Gastrocnemius medialis (tissue), 4 donors: Measurements from ENCODE around the gene ZDHHC14.

Source experiments
- CTCF ChIP-seq, 5 experiments: fragments of 450-650 bp in 3 of 5; fragments of 200-600 bp in 2 of 5; sonication (generic) in 2 of 5; IDR thresholded peaks in 4 of 5; conservative IDR thresholded peaks in 1 of 5; 1 replicate in 4 of 5; 2 replicates in 1 of 5; pipeline ENCODE4 v1.5.1; 2016 to 2019; ENCODE audit warnings: antibody characterized with exemption in 5 of 5, mild to moderate bottlenecking in 3 of 5, moderate library complexity in 3 of 5
- POLR2A ChIP-seq, 2 donors: fragments of 450-650 bp; IDR thresholded peaks; one replicate each; pipeline ENCODE4 v1.6.1; 2017; ENCODE audit warnings: antibody characterized with exemption in 2 of 2, mild to moderate bottlenecking in 2 of 2, moderate library complexity in 2 of 2

GRCh38 chr6:157571950-157572349, 191.0 kb downstream of the ZDHHC14 start:
- no peak for TF ChIP-seq CTCF (IDR thresholded peaks at IDR 0.05 in 4 of 5, conservative IDR thresholded peaks at IDR 0.05 in 1 of 5)
- no peak for TF ChIP-seq POLR2A (IDR thresholded peaks at IDR 0.05)
